ENCODE measurements around the gene SPIC.
A peak's percentile ranks its signal among the peaks of the same experiment; 100 is the strongest.
"Not testable (repeated sequence)": the region's sequence is repeated elsewhere in the genome, so short reads cannot be mapped to it uniquely, and the experiment has no call there.

SPIC gene

DNA sequence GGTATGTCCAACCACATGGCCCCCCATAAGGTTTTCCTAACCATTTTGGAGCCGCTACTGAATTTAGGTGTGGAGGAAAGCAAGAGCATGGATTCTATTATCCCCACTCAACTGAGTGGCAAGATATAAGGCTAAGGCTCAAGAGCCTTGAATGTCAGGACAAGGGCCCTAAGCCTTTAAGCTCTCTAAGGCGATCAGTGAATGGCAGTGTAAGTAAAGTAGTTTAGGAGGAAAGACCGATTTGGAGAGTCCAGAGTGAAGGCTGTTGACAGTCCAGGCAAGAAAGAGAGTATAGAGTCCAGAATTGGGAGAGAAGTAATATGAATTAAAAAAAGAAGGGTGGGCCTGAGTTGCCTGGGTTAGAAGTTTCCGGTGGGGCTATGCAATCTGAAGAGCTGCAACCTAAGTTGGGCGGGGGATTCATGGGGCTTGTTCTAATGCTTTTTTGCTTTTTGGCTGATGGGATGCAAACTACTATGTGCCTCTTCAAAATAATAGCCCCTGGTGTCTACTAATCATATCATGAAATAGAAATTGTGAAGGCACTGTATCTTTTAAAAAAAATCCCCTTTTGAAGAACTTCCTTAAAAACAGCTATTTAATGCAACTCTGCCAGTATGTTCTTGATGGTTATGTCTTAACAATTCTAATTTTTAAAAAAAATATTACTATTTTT, at the start of gene SPIC:
Gene SPIC (plus strand): TSS at position 626 of the 676 bp plus-strand sequence. CDS start 1,569 bp downstream, outside the sequence.
- no peak for DNase-seq

DNA sequence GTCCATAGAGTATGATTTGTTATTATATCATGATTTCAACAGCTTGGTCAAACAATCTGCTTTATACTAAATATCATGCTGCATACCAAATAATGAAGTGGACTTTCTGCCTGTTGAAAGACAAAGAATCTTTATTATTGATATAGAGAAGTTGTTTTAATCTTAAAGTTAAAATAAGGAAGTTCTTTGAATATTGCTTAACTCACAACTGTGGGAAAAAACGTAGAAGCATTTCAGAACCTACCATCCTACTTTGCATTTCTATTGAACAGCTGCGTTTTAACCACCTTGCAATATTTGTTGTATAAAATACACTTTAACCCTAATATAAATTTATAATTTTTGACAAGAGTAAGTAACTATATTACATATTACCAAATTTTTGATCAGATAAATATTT, 44.7 kb upstream of the SPIC start:
- peak; percentile 23 for DNase-seq

DNA sequence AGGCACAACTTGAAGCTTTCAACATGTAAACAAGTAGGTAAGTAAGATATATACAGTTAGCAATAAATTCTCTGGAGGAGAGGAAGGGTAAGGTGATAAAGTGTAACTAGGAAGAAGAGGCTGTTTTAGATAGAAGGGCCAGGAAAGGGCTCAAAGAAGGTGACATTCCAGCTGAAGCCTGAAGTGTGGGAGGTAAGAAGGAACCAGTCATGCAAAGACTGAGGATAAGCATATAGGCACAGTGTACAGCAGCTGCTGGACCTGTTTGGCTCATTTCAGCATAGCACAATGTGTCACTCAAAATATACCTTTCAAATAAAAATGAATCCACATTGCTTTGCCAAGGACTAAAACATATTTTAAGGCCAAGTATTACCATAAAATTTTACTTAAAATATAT, 39.0 kb upstream of the SPIC start:
- no peak for DNase-seq

DNA sequence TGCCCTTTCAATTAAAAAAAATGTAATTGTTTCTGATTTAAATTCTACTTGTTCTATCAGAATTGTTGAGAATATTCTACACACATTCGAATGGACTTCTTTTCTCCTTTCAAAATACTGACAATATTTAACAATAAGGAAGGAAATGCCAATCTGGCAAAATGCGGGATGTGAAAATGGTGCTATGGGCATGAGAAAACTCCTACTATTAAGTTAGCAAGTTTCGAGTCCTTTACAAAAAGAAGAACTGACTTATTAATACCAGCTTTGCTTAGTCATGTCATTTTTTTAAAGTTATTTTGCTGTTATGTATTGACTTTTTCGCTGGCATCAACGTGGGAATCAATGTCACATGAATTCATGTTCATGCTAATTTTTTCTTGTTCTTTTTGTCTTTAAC, 35.9 kb upstream of the SPIC start:
- no peak for DNase-seq

- DNase-seq: no peak
These were observed 33.5 kb upstream of the SPIC start for GRCh38 chr12:101441461-101442224.

DNA sequence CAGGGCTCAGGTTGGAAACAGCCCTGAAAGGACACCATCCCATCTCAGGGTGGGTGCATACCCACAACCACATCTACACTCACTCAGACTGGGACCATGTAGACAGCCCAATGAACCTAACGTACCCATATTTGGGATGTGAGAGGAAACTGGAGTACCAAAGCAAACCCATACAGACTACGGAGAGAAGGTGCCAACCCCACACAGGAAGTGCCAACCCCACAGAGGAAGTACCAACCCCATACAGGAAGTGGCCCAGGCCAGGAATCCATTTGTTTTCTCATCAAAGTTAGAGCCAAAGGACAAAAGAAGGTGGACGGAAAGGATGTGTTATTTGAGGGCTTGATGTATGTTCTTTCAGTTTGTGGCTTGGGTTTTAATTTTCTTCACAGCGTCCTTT, 19.5 kb upstream of the SPIC start:
- DNase-seq: peak; percentile 16

DNA sequence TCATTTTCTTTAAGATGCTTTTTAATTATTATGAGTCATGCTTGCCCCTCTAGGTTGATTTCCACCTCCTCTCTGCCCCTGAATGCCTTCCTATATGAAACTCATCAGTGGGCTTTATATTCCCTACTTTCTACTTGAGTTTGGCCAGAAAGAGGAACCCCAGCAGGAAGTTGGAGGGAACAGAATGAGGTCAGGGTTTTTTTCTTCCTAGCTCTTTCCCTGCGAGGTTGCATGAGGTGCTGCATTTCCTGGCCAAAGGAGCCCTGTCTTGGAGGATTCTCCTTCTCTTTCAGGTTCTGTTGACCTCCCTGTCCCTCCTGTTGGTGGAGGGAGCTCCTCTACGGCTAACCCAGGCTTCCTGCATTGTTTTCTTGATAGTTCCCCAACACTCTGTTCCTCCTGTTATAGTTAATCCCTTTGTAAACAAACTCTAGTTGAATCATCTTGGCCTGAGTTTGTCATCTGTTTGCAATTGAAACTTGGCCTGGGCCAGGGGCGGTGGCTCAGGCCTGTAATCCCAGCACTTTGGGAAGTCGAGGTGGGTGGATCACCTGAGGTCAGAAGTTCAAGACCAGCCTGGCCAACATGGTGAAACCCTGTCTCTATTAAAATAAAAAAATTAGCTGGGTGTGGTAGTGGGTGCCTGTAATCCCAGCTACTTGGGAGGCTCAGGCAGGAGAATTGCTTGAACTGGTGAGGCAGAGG, 15.3 kb upstream of the SPIC start:
- DNase-seq: no peak

DNA sequence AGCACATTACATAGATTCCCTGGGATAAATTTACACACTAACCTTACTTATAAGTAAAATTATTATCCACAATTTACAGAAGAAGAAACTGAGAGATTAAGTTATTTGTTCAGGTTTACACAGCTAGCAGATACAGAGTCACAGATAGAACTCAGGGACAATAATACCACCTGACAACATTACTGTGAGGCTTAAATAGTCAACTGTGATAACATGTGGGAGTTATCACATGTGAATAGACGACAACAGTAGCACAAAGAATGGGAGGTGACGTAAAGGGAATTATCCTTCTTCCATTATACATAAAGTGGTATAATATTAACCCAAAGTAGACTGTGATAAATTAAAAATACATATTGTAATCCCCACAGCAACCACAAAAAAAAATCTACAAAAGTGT, 6.2 kb upstream of the SPIC start:
- no peak for DNase-seq

DNA sequence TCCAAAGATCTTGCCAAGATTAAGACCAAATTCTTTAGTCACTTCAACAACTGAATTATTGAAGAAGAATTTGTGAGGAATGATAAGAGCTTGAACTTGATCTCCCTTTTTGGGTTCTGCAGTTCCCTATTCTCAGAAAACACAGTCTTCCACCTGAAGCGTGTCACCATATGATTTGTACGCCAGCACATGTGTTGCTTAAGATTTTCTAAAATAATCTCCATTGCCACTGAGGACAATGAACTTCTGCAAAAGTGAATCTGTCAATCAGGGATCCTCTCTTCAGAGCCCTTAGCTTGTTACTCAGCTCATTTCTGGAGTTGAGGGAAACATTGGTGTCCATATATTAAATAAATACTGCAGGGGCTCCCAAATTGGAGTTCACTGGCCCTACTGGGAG, 4.2 kb upstream of the SPIC start:
- DNase-seq: peak; percentile 7

DNA sequence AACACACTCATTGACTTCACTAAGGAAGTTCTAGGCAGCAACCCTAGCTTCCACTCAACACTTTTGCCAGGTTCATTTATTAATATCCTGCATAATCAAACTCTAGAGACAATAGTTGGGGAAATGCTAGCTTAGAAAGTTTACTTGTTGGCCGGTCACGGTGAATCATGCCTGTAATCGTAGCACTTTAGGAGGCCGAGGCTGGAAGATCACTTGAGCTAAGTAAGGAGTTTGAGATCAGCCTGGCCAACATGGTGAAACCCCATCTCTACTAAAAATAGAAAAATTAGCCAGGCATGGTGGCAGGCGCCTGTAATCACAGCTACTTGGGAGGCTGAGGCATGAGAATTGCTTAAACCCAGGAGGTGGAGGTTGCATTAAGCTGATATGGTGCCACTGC, 3.3 kb upstream of the SPIC start:
- not testable (repeated sequence) for DNase-seq

GRCh38 chr12:101474248-101474647, 888 bp upstream of the SPIC start:
- DNase-seq: no peak

DNA sequence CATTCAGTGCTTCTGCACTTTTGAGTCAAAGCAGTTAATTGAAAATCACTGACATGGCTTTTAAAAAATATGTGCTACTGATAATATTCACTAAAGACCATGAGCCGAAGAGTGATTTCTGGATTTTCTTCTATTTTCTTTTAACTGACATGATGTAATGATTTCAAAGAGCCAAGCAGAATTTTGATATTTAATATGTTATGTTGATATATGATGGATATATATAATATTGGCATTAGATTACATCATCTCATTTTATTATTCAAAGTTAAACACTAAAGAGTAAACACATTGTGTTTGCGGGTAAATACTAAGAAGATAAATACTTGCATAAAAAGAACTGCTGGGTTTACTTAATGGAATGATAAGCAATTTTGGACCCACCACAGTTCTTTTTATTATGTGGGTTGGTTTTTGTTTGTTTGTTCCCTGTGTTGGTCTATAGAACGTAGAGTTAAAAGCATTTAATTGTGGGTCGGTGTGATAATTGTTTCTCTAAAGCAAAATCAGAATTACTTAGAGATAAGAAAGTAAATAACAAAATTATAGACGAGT, 692 bp downstream of the SPIC start:
- DNase-seq: no peak

DNA sequence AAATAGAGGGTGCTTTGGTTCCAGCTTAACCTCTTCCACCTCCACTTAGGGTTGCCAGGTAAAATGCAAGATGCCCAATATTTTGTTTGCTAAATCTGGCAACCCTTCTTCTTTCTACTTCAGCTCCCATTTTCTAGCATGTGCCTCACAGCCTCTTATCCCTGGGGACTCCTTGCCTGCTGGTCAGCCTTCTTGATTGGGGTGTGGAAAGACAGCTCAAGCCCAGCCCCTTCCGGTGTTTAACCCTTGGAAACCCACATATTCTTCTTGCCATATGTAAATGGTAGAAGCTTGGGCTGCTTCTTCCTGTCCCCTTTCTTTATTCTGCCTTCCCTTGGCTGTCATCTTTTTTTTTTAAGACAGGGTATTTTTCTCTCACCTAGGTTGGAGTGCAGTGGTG, 5.7 kb downstream of the SPIC start:
- no peak for DNase-seq

- DNase-seq: no peak
These were observed 9.9 kb downstream of the SPIC start for GRCh38 chr12:101485021-101485420.

DNA sequence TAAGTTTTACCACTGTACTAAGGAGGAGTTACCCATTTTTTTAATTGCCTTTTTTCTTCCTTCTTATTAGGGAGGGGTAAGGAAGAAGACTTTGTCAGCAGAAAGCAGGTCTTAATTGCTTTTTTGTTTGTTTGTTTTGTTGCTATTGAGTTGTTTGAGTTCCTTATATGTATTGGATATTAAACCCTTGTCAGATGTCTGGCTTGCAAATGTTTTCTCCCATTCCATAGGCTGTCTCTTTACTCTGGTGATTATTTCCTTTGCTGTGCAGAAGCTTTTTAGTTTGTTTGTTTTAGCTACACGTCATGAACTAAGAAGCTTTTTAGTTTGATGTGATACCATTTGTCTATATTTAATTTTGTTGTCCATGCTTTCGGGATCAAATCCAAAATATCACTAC, 13.3 kb downstream of the SPIC start:
- no peak for DNase-seq

- peak; percentile 44 for DNase-seq
These were observed 15.3 kb downstream of the SPIC start for GRCh38 chr12:101490286-101490920.

- no peak for DNase-seq
These were observed 16.2 kb downstream of the SPIC start for GRCh38 chr12:101491329-101491728.

GRCh38 chr12:101493556-101493955, 18.4 kb downstream of the SPIC start:
- no peak for DNase-seq

DNA sequence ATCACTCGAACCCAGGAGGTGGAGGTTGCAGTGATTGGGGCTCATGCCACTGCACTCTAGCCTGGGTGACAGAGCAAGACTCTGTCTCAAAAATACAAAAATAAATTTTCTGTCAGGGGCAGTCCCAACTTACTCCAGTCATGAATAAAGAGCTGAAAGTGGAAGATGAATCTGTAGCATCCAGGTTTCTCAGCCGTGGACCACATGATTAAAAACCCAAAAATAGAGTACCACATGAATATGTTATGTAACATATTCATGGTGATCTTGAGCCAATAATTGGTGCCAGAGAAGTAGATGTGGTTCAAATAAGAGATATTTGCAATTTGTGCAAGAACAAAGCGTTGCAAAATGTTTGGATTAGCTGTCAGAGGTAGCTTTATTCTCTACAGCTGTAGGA, 23.1 kb downstream of the SPIC start:
- DNase-seq: no peak

DNA sequence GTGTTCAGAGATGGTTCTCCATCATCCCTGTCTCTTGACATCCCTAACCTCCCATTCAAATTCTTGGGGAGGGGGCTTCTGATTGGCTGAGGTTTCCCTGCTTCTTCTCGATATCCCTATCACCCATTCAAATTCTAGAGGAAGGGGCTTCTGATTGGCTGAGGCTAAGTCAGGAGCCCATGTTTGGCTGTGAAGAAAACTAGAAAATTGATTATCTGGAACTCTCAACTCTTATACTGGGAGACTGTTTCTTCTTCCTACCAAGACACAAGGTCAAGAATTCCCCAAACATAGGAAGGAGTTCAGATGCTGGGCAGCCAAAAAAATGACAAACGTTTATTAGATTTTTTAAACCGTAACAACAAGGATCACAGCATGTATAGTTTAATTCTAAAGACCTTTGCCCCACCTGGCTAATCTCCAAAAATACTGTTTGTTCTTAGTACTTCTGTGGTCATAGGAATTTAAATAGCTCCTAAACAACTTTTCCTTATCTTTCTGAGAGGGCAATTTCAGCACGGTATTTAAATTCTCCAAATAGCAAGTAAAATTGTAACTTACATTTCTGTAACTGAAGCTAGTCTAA, 26.4 kb downstream of the SPIC start:
- no peak for DNase-seq

- no peak for DNase-seq
These were observed 46.0 kb downstream of the SPIC start for GRCh38 chr12:101521136-101521535.

DNA sequence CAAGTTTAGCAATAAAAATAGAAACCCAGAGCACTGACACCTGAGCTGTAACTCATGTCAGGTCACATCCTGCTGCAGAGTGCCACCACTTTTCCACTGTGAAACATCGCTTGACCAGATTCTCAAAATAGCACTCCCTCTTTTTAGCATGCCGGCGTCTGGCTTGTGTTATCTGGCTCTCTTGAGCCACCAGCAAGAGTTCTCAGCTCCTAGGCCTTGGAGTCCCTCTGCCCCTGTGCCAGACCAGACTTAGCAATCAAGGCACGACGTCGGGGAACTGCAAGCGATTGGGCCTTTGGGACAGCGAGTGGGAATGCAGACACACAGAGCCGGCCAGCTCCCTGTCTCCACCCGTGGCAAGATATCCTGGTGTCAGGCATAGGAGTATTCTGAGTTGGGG, 52.5 kb downstream of the SPIC start:
- no peak for DNase-seq
